D721Med (cell line): Measurements from ENCODE around the gene DMXL1.
"Not testable (repeated sequence)": the region's sequence is repeated elsewhere in the genome, so short reads cannot be mapped to it uniquely, and the experiment has no call there.

Source experiments
- DNase-seq: peaks from one replicate; pipeline ENCODE4 v3.0.0; 2011; ENCODE audit warnings: low spot score; ENCODE audit not compliant: insufficient read length
- FAIRE-seq: peaks from 2 replicates; lab custom pipeline; 2011; peaks lifted over from hg19 to GRCh38; lab: Jason Lieb, UNC
- TF ChIP-seq, protein P1 (sequence below): IDR thresholded peaks from 2 replicates; pipeline ENCODE4 v1.5.1; 2012; ENCODE audit warnings: mild to moderate bottlenecking, control low read depth; ENCODE audit not compliant: insufficient read depth; ENCODE audit errors: missing control alignments

DMXL1 gene

GRCh38 chr5:119105971-119106370 is 35.1 kb downstream of the DMXL1 start:
- DNase-seq (no peak), FAIRE-seq (no peak)
- TF ChIP-seq, protein P1, sequence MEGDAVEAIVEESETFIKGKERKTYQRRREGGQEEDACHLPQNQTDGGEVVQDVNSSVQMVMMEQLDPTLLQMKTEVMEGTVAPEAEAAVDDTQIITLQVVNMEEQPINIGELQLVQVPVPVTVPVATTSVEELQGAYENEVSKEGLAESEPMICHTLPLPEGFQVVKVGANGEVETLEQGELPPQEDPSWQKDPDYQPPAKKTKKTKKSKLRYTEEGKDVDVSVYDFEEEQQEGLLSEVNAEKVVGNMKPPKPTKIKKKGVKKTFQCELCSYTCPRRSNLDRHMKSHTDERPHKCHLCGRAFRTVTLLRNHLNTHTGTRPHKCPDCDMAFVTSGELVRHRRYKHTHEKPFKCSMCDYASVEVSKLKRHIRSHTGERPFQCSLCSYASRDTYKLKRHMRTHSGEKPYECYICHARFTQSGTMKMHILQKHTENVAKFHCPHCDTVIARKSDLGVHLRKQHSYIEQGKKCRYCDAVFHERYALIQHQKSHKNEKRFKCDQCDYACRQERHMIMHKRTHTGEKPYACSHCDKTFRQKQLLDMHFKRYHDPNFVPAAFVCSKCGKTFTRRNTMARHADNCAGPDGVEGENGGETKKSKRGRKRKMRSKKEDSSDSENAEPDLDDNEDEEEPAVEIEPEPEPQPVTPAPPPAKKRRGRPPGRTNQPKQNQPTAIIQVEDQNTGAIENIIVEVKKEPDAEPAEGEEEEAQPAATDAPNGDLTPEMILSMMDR: no peak

- FAIRE-seq: no peak
Measured at GRCh38 chr5:119112151-119112550, 41.3 kb downstream of the DMXL1 start.

DNA sequence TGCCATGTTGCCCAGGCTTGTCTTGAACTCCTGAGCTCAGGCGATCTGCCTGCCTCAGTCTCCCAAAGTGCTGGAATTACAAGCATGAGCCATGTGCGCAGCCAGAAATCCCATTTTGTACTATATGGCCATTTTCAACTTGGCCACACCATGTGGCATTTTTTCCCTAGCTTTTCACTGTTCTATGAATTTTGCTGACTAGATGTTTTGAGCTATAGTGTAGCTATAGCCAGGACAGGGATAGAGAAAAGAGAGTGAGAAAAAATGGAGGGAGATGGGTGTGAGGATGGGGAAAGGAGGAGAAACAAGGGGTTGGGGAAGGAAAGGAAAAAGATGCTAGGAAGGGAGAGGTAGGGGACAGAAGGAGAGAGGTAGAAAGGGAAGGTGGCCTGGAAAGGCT is 46.4 kb downstream of the DMXL1 start:
- TF ChIP-seq, protein P1: no peak
- no peak for FAIRE-seq
- no peak for DNase-seq

More at GRCh38 chr5:119112151-119112550, 41.3 kb downstream of the DMXL1 start:
- DNase-seq: no peak
- TF ChIP-seq, protein P1: no peak

DNA sequence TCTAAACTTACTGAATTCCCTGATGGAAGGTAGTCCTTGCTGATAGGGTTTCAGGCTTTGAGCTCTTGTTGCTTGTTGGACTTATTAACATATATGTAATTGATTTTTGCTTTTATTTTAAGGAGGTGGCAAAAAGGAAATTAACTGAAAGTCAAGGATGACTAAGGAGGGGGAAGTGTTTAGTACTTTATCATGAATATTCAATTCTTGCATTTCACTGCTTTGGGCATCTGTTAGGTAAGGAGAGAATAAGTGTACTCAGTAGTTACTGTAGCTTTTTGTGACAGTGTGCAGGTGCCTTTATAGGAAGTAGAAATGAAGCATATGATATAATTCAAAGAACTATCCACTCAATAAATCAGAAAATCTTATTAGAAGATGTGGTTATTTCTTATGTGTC is 47.1 kb downstream of the DMXL1 start:
- TF ChIP-seq, protein P1: no peak
- DNase-seq (no peak), FAIRE-seq (no peak)

DNA sequence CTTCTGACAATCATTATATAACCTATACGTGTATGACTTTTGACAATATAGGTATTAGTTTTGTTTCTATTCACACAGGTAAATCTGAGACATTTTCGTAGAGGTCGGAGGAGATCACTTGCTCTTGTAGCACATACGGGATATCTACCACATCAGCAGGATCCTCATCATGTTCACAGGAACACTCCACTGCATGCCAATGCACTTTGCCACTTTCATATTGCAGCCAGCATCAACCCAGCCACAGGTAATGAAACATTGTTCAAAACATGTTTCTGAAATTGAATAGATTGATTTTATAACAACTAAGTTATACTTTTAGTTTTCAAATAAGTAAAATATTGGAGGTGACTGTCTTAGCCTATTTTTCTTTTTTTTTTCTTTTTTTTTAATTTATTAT is 50.0 kb downstream of the DMXL1 start:
- TF ChIP-seq, protein P1: no peak
- FAIRE-seq (no peak), DNase-seq (no peak)

DNA sequence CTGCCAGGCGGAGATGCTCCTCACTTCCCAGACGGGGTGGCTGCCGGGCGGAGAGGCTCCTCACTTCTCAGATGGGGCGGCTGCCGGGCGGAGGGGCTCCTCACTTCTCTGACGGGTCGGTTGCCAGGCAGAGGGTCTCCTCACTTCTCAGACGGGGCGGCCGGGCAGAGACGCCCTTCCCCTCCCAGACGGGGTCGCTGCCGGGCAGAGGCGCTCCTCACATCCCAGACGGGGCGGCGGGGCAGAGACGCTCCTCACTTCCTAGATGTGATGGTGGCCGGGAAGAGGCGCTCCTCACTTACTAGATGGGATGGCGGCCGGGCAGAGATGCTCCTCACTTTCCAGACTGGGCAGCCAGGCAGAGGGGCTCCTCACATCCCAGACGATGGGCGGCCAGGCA is 51.6 kb downstream of the DMXL1 start:
- FAIRE-seq, DNase-seq: not testable (repeated sequence)

- TF ChIP-seq, protein P1: no peak
- DNase-seq (no peak), FAIRE-seq (no peak)
Measured at GRCh38 chr5:119123280-119123679, 52.4 kb downstream of the DMXL1 start.

DNA sequence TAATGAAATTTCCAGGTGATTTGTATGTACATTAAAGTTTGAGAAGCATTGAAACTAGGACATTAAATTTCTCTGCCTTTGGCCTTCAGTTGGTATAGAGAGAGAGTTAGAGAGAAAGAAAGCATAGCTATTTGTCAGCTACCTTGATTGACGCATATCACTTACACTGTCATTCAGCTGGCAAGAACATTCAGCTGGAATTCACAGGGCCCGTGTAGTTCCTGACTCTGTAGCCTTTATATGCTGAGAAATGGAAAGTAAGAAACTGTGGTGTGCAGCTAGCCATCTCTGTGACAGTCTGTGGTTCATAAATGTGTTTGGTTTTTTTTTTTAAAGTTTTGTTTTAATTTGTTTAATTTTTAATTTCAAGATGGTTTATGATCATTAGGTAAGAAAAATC is 58.9 kb downstream of the DMXL1 start:
- no peak for FAIRE-seq
- DNase-seq: no peak

More for the DNA sequence above, 58.9 kb downstream of the DMXL1 start:
- TF ChIP-seq, protein P1: no peak
